HepG2 (cell line): Measurements from ENCODE around the gene GLUL. TPM values are rescaled to one million over a fixed set of nuclear protein-coding genes. Genes with fewer than 3 reads are reported as not detected.

Source experiments
- ARID3A ChIP-seq: IDR thresholded peaks from 2 replicates; pipeline ENCODE4 v1.6.1; 2012; ENCODE audit warnings: low read depth, low read length, improper control_type of control experiment
- BORCS8-MEF2B ChIP-seq: sonication (generic); formaldehyde crosslinking; IDR thresholded peaks from 2 replicates; pipeline ENCODE4 v1.8.0; 2022; ENCODE audit warnings: mild to moderate bottlenecking, missing genetic modification reagents
- DZIP1 ChIP-seq: sonication (generic); formaldehyde crosslinking; IDR thresholded peaks from 2 replicates; pipeline ENCODE4 v1.5.0; 2020; ENCODE audit warnings: mild to moderate bottlenecking, missing genetic modification reagents
- PITX1 ChIP-seq: sonication (generic); formaldehyde crosslinking; IDR thresholded peaks from 2 replicates; pipeline ENCODE4 v1.5.1; 2020; ENCODE audit warnings: mild to moderate bottlenecking, missing genetic modification reagents
- POLR2AphosphoS5 ChIP-seq: IDR thresholded peaks from 2 replicates; pipeline ENCODE4 v1.6.1; 2012; ENCODE audit warnings: low read depth, low read length
- RBAK ChIP-seq: sonication (generic); formaldehyde crosslinking; IDR thresholded peaks from 2 replicates; pipeline ENCODE4 v1.5.1; 2020; ENCODE audit warnings: mild to moderate bottlenecking, missing genetic modification reagents
- SOX6 ChIP-seq, 2 experiments: fragments of 450-650 bp in 1 of 2; sonication (generic) in 1 of 2; formaldehyde crosslinking in 1 of 2; IDR thresholded peaks; 2 replicates each; pipeline versions ENCODE4 v1.4.0 to v1.6.1; 2017 to 2020; ENCODE audit warnings: antibody characterized with exemption in 1 of 2, mild to moderate bottlenecking in 1 of 2, missing genetic modification reagents in 1 of 2
- STAG1 ChIP-seq: sonication (generic); formaldehyde crosslinking; IDR thresholded peaks from 2 replicates; pipeline ENCODE4 v1.4.0; 2020; ENCODE audit warnings: missing genetic modification reagents
- TAF15 ChIP-seq: fragments of 200-400 bp; formaldehyde crosslinking; IDR thresholded peaks from one replicate; pipeline ENCODE4 v1.6.1; 2018; ENCODE audit warnings: mild to moderate bottlenecking, low read depth, low read length; ENCODE audit not compliant: poor library complexity, severe bottlenecking
- ZBTB39 ChIP-seq: sonication (generic); formaldehyde crosslinking; IDR thresholded peaks from 2 replicates; pipeline ENCODE4 v1.5.0; 2020; ENCODE audit warnings: missing genetic modification reagents
- ZFP91 ChIP-seq: sonication (generic); formaldehyde crosslinking; IDR thresholded peaks from 2 replicates; pipeline ENCODE4 v1.9.0; 2022; ENCODE audit warnings: missing genetic modification reagents, mild to moderate bottlenecking, borderline replicate concordance
- ZGPAT ChIP-seq: IDR thresholded peaks from 2 replicates; pipeline ENCODE4 v1.6.1; 2016; ENCODE audit warnings: mild to moderate bottlenecking
- ZNF335 ChIP-seq: sonication (generic); formaldehyde crosslinking; IDR thresholded peaks from 2 replicates; pipeline ENCODE4 v1.4.0; 2020; ENCODE audit warnings: missing genetic modification reagents
- ZNF414 ChIP-seq: sonication (generic); formaldehyde crosslinking; IDR thresholded peaks from 2 replicates; pipeline ENCODE4 v1.5.0; 2020; ENCODE audit warnings: missing genetic modification reagents
- ZNF431 ChIP-seq: sonication (generic); formaldehyde crosslinking; IDR thresholded peaks from 2 replicates; pipeline ENCODE4 v1.9.0; 2022; ENCODE audit warnings: missing genetic modification reagents, low read depth, mild to moderate bottlenecking, borderline replicate concordance
- ZNF766 ChIP-seq: sonication (generic); formaldehyde crosslinking; IDR thresholded peaks from 2 replicates; pipeline ENCODE4 v1.5.0; 2020; ENCODE audit warnings: missing genetic modification reagents, borderline replicate concordance
- polyA plus RNA-seq, 8 experiments: library from polyadenylated mRNA; depleted of rRNA in 3 of 8; stranded (reverse) in 7 of 8; unstranded in 1 of 8; fragments of >200 nt; fragmentation: Illumina TruSeq in 4 of 8; extraction: Trizol in 4 of 8; gene quantifications; 2 replicates each; pipeline versions ENCODE4 v1.2.1 to v1.2.3, GENCODE V29; 2011 to 2016; ENCODE audit warnings: low read depth in 4 of 8, missing spikeins in 1 of 8, mixed read lengths in 1 of 8; ENCODE audit not compliant: insufficient read depth in 1 of 8
- total RNA-seq, 5 experiments: library from RNA; depleted of rRNA; stranded (reverse); fragments of >200 nt; fragmentation: Illumina TruSeq; extraction: Trizol; gene quantifications; 2 replicates each; pipeline ENCODE4 v1.2.3, GENCODE V29; 2016; ENCODE audit warnings: low read depth in 1 of 5

The GLUL gene
- total and polyA plus RNA-seq, 2 of the 13 experiments (the other 11 are each of a cell fraction or from before 2014, with no cell fraction given): 423 to 827 TPM

GRCh38 chr1:182392050-182393028, 749 bp upstream of the GLUL start (continued):
- TF ChIP-seq ZBTB39: no peak
- TF ChIP-seq ZFP91: no peak
- TF ChIP-seq STAG1 (CRISPR knock-in tag): no peak
- no peak for TF ChIP-seq DZIP1
- TF ChIP-seq POLR2AphosphoS5: no peak
- no peak for TF ChIP-seq ZNF335 (CRISPR knock-in tag)
- TF ChIP-seq ZGPAT (CRISPR knock-in tag): peak; percentile 18; the same call in 1 of the 2 replicates
- no peak for TF ChIP-seq BORCS8-MEF2B (CRISPR knock-in tag)
- no peak for TF ChIP-seq ZNF414 (CRISPR knock-in tag)
- peak; percentile 4 for TF ChIP-seq TAF15
- TF ChIP-seq ZNF431 (CRISPR knock-in tag): no peak
- TF ChIP-seq PITX1 (CRISPR knock-in tag): no peak
- no peak for TF ChIP-seq ZNF766 (CRISPR knock-in tag)
- no peak for TF ChIP-seq SOX6 (IDR thresholded peaks at IDR 0.05)
- TF ChIP-seq SOX6 (CRISPR knock-in tag; IDR thresholded peaks at IDR 0.05): 0 out of 2 replicates have a peak, but pooled peaks have one; percentile 1
- no peak for TF ChIP-seq RBAK
- no peak for TF ChIP-seq ARID3A
